SHP77 (cell line): Measurements from ENCODE around the gene SUSD4.

ENCODE experiments used
- DNase-seq, 2 experiments: peaks; one replicate each; lab custom pipeline; 2025; lab: John Stamatoyannopoulos, UW

The SUSD4 gene

DNA sequence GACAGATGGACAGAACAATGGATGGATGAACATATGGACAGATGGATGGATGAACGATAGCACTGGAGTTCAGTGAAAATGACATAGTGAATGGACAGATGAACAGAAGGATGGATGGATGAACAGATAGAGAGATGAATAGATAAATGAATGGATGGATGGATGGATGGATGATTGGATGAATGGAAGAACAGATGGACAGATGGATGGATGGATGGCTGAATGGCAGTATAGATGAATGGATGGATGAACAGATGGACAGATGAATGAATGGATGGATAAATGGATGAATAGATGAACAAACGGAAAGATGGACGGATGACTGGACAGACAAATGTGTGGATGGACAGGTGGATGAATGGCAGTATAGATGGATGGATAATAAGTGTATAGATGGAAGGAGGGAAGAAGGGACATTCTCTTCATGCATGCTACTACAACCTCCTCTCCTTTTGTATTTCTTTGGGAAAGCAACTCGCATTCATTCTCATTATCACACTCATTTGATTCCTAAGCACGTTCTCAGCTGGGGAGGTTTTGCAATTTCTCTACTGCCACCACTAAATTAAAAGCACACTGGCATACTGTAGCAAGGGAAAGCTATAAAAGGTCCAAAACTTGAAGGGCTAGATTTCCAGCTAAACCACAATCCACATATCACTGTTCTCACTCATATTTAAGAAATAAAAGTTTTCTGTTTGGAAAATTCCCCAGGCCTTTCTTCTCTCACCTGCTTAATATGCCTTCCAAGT, 34.1 kb downstream of the SUSD4 start:
- DNase-seq, result no peak

GRCh38 chr1:223329252-223329651, 34.7 kb downstream of the SUSD4 start:
- no peak for DNase-seq

DNA sequence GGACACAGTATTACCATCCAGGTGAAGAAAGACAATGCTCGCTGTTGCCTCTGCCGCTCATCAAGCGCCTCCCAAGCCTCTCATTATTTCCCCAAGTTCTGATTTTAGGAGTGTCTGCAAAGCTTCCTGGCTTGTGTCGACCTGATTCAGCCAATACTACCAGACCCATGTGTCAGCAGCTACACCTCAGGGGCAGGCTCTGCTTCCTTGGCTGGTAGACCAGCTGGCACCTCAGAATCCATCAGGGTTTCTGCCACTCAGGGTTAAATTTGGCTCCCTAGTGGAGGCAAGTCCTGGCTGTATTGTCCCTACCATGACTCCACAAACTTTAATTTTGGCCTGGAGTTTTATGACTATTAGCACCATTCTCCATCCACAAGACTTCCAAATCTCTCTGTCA, 35.4 kb downstream of the SUSD4 start:
- no peak for DNase-seq

GRCh38 chr1:223326776-223327175, 37.2 kb downstream of the SUSD4 start:
- no peak for DNase-seq

DNA sequence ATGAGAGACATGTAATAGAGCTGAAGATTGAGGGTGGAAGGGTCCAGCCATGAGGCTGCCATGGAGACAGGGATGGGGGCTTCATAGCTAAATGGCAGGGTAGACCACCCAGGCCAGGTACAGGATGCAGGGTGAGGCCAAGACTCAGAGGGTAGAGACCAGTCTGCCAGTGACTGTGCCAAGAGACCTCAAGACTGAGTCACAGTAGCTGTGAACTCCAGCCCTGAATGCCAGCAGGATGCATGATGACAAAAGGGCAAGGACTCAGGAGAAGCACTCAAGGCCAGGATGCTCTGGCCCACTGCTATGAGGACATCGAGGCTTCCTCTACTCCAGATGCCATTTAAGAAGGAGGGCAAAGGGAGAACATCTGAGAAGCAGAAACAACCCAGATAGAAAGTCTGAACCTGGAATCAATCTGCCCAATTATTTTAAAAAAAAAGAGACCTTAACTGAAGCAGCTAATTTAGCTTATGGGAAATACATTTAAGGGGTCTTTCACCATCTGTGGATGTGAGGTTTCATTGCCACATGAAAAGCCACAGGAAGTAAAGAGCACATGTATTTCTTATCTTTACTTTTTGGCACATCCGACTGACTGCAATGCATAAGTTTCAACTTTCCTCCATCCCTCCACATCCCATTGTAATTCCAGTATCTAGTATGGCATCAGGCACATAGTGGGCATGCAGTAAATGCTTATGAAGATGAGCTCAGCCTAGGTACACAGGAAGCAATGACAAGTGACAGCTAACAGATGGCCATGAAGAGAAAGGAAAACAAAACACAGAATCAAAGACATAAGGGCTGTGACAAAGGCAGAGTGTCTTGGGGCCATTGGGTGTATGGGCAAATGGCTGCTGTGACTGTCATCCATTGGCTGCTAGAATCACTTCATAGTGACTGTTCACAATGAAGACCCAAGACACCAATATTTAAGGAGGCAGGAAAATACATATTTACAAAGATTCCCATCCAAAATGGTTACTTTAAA, 40.2 kb downstream of the SUSD4 start:
- no peak for DNase-seq

DNA sequence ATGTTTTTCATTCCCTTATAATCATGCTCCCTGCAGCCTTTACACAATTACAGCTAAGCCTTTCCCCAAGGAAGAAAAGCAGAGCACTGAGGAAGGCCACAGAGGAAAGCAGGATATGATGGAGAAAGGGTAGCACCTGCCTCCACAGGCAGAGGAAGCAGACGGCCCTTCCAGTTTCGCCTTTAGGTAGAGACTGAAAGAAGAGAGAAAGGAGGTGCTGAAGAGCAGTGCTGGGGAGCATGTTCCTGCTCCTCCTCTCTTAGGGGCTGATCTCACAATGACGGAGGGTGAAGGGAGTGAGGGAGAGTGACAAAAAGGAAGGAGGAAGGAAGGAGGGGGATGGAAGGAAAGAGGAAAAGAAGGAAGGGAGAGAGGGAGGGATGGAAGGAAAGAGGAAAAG, 41.1 kb downstream of the SUSD4 start:
- DNase-seq, result no peak

GRCh38 chr1:223320959-223321358, 43.0 kb downstream of the SUSD4 start:
- DNase-seq, result no peak

GRCh38 chr1:223319905-223320580, 43.9 kb downstream of the SUSD4 start:
- DNase-seq, result no peak

DNA sequence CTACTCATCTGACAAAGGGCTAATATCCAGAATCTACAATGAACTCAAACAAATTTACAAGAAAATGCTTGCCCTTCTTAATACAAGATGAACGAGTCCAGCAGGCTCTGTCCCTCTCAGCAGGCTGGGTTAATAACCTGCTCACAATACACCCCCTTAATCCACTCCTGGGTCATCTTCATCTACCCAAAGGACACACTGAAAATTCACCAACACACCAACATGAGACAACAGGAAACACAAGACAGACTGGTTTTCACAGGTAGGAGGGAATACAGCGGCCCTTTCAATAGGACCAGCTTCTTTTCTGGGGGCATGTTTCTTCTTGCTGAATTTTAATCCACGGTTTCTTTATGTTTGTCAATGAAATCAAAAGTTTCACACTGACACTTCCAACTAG, 44.6 kb downstream of the SUSD4 start:
- no peak for DNase-seq

- no peak for DNase-seq
Measured at GRCh38 chr1:223316082-223316481, 47.9 kb downstream of the SUSD4 start.

GRCh38 chr1:223315665-223316064, 48.3 kb downstream of the SUSD4 start:
- DNase-seq, result no peak

- DNase-seq, result no peak
Measured at GRCh38 chr1:223313415-223313754, 50.6 kb downstream of the SUSD4 start.

DNA sequence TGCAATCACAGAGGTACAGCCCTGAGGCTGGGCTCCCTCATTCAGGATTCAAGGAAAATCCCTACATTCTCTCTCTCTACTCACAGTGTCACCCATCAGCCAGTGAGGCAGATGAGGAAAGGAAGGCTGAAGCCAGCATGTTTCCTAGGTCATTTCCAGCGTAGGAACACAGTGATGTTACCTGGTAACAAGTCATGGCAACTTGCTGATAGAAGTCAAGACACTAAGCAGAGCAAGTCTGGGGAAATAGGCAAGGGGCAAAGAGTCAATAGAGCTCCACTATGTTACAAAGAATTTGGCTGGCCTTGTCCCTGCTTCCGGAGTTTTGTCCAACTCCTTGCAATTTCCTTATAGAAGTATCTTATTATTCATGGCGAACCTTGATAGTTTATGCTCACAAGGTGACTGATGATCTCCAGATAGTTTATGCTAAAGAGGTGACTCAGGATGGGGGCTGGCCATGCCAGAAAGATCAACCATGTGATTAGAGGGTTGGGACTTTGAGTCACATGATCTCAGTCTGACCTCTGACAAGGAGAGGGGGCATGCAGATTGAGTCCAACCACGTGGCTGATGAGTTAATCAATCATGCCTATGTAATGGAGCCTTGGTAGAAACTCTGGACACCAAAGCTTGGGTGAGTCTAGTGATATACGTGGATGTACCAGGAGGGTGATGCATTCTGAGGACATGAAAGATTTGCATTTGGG, 51.1 kb downstream of the SUSD4 start:
- DNase-seq, result no peak

- DNase-seq, result no peak
Measured at GRCh38 chr1:223312273-223312672, 51.7 kb downstream of the SUSD4 start.

DNA sequence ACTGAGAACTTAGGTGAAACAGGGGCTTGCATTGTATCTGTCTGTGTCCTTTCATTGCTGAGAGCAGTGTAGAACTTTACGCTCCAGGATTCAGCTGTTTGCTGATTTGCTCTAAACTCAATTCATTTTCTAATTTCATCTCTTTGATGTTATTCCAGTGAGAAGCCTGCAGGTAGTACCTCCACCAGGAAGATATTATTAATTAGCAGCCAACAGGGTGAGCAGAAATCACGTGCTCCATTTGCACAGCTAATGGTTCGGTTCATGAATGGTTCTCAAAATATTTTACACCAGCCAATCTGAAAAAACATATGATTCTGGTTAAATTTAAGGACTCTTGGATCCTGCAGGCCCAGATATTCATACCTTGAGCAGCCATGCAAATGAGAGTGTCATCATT, 52.1 kb downstream of the SUSD4 start:
- no peak for DNase-seq

GRCh38 chr1:223308136-223308535, 55.8 kb downstream of the SUSD4 start:
- no peak for DNase-seq

- DNase-seq, result no peak
Measured at GRCh38 chr1:223307544-223307943, 56.4 kb downstream of the SUSD4 start.

DNA sequence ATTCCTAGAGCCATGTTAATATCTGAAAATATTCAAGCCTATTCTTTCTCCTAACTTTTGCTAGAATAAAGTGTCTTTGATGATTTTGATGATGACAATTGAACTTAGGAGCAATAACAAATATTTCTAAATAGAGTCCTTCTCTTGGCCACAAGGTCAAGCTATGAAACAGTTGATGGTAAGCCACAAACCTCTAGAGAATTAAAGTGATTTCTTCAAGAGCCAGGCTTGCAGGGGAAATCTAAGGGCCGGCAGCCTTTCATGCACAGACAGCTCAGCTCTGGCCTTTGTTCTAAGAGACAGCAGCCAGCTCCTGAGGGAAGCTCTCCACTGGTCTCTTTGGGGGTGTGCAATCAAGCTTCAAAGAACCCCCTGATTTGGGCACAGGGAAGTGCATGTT, 59.0 kb downstream of the SUSD4 start:
- DNase-seq, result no peak

- no peak for DNase-seq
Measured at GRCh38 chr1:223301371-223301770, 62.6 kb downstream of the SUSD4 start.

- no peak for DNase-seq
Measured at GRCh38 chr1:223299553-223299952, 64.4 kb downstream of the SUSD4 start.

DNA sequence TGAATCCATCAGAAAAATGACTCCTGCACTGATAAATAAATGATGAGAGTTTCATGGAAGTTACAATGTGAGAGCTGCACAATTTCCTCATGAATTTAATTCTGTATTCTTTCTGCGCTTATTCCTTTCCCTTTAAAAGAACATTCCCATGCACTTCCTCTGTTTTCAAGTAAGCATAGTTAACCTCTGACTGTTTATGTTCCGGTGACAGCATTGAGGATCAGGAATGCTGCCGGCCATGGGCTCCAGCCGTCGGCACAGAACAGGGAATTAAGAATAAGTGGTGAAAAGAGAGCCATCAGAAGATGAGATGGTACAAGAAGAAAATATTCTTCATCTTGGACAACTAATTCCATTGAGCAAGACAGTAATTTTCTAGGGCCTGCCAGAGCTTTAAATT, 65.3 kb downstream of the SUSD4 start:
- DNase-seq, result no peak

DNA sequence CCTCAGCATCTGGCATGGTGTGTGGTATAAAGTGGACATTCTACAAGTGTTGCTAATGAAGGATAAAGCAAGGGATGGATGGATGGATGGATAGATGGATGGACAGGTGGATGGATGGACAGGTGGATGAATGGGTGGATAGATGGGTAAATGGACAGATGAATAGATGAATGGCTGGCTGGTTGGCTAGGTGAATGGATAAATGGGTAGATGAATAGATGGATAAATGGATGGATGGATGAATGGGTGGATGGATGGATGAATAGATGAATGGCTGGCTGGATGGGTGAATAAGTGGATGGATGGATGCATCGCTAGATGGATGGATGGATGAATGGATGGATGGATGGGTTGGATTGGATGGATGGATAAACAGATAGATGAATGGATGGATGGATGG, 66.2 kb downstream of the SUSD4 start:
- DNase-seq, result no peak
